Activated naive CD4-positive, alpha-beta T cell treated with Interleukin-2 at 50 U/mL for 16 hours (primary cell): Measurements from ENCODE around the gene PRKAB2.
"Not testable (repeated sequence)": the region's sequence is repeated elsewhere in the genome, so short reads cannot be mapped to it uniquely, and the experiment has no call there.

Experiments used
- DNase-seq: peaks from one replicate; pipeline ENCODE4 v3.0.0-alpha.2; 2020

The PRKAB2 gene

DNA sequence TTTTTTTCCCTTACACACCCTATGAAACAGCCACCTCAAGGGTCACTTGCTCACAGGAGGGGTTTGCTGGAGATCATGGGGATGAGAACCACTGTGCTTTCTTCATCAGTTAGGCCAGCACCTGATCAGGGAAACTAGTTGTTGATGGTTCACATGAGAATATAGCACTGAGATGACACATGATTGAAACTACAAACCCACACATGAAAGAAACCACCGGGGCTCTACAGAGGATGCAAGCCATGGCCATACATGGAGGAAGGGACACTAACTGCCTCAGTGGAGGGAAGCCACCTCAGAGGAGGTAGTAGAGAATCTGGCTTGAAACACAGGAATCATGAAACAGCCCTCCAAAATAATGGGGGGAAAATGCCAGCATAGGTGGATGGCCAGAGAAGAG is 63.2 kb downstream of the PRKAB2 start:
- no peak for DNase-seq

DNA sequence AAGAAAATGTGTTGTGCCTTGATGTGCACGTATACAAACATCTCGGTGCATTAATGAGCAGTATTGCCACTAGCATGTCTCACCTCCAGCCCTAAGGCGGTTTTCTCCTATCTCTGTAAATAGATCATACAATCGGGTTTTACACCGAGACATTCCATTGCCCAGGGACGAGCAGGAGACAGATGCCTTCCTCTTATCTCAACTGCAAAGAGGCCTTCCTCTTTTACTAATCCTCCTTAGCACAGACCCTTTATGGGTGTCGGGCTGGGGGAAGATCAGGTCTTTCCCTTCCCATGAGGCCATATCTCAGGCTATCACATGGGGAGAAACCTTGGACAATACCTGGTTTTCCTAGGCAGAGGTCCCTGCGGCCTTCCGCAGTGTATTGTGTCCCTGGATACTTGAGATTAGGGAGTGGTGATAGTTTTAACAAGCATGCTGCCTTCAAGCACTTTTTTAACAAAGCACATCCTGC is 65.8 kb downstream of the PRKAB2 start:
- DNase-seq = not testable (repeated sequence)

DNA sequence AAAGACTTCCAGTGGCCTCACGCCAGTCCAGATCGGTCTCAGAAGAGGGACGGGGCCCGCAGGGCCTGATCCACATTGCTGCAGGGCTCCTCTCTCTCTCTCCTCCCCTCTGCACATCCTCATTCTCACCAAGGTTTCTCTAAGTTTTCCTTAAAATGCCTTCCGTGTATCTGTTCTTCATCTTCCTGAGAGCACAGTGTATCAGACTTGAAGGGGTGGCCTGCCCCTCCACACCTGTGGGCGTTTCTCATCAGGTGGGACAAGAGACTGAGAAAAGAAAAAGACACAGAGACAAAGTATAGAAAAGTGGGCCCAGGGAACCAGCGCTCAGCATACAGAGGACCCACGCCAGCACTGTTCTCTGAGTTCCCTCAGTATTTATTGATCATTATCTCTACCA is 66.4 kb downstream of the PRKAB2 start:
- no peak for DNase-seq
